ENCODE data around the gene P3H4. TPM values are rescaled to one million over a fixed set of nuclear protein-coding genes. Genes with fewer than 3 reads are reported as not detected.

The P3H4 gene
- total RNA-seq, 1 experiment from 2014 or later = 24.0 TPM

DNA sequence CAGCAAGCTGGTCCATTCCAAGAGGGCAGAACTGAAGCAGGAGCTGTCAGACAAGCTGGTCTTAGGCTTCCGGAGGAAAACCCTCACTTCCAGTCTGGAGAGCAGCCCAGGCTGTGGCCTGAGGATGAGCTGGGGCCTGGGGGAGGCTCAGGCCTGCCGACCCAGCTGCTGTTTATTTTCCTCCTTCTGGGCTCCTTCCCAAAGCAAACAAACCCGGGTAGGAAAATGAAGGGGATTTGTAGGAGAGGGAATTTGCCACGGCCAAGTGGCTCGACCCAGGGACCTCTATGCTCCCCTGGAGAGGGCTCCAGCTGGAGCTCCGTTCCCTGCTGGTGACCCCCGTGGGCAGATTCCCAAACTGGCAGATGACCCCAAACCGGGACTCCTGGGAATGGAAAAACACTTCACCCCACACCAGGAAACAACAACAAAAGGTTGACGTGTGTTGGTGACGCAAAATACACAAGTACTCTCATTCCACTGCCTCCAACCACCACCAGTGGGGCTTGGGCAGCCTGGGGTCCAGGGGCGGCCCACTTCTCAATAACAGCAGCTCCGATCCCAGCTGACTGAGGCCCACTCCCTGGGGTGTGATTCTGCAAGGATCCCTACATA lies 34.1 kb downstream of the P3H4 start:
- H2BK15ac ChIP-seq (ENCODE audit: low read depth, low read length) = no peak overlapping the region
- H3K9me3 ChIP-seq (ENCODE audit: control insufficient read depth, low read depth, low read length) = no peaks in the 10 kb centered on the region
- H2BK12ac ChIP-seq (ENCODE audit: insufficient read length, low read depth, low read length) = no peak overlapping the region
- Mint-ChIP-seq H3K36me3 (ENCODE audit: insufficient read depth in 1 of 3, low read depth in 3 of 3) (peaks cover 5 to 19% (median 19%) of the 10 kb centered on the region in 3 experiments), H3K27me3 (ENCODE audit: low read depth) (no peaks in the 10 kb centered on the region), H3K27ac (peak overlapping the region in 1 of 3 experiments; percentile 18; a peak in 1 of 7 replicates), H3K9me3 (no peaks in the 10 kb centered on the region), H3K4me1 (peaks cover 56 to 65% of the 10 kb centered on the region in 2 experiments), H3K4me3 (no peak overlapping the region)
- no peak overlapping the region for H4K5ac ChIP-seq (ENCODE audit: insufficient read length, low read depth, low read length)
- no peak overlapping the region for H3K4me2 ChIP-seq (ENCODE audit: insufficient read depth, insufficient read length, low read length)
- no peak overlapping the region for H3K4ac ChIP-seq (ENCODE audit: low read depth, low read length)
- H3K14ac ChIP-seq (ENCODE audit: insufficient read depth, low read length) = peak overlapping the region; percentile 50; the same call in 1 of the 2 replicates
- H3K18ac ChIP-seq (ENCODE audit: insufficient read length, low read depth, low read length) = no peak overlapping the region
- H2AFZ ChIP-seq (ENCODE audit: low read length) = no peak overlapping the region
- H4K91ac ChIP-seq (ENCODE audit: insufficient read length, low read depth, low read length) = no peak overlapping the region
- H3K79me1 ChIP-seq (ENCODE audit: insufficient read depth, low read depth, low read length, poor library complexity, severe bottlenecking) = no peaks in the 10 kb centered on the region
- TF ChIP-seq, protein P1, sequence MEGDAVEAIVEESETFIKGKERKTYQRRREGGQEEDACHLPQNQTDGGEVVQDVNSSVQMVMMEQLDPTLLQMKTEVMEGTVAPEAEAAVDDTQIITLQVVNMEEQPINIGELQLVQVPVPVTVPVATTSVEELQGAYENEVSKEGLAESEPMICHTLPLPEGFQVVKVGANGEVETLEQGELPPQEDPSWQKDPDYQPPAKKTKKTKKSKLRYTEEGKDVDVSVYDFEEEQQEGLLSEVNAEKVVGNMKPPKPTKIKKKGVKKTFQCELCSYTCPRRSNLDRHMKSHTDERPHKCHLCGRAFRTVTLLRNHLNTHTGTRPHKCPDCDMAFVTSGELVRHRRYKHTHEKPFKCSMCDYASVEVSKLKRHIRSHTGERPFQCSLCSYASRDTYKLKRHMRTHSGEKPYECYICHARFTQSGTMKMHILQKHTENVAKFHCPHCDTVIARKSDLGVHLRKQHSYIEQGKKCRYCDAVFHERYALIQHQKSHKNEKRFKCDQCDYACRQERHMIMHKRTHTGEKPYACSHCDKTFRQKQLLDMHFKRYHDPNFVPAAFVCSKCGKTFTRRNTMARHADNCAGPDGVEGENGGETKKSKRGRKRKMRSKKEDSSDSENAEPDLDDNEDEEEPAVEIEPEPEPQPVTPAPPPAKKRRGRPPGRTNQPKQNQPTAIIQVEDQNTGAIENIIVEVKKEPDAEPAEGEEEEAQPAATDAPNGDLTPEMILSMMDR (conservative IDR thresholded peaks at IDR 0.05) = no peak
- no peak for DNase-seq
- no peak overlapping the region for H2AK5ac ChIP-seq (ENCODE audit: insufficient read length, low read length)
- H3K9ac ChIP-seq (ENCODE audit: extremely low read depth, insufficient read length, low read length) = no peak overlapping the region
- no peak overlapping the region for H3T11ph ChIP-seq (ENCODE audit: low read length)
- H3K56ac ChIP-seq (ENCODE audit: insufficient read length, low read depth, low read length) = no peak overlapping the region
- no peak overlapping the region for H3K23ac ChIP-seq (ENCODE audit: insufficient read length, low read depth, low read length)
- no peak overlapping the region for H4K8ac ChIP-seq (replicated peaks; ENCODE audit: insufficient read length, low read depth, low read length)
- H2BK20ac ChIP-seq (ENCODE audit: low read depth, low read length, poor library complexity, severe bottlenecking) = no peak overlapping the region
- no peaks in the 10 kb centered on the region for H4K20me1 ChIP-seq (ENCODE audit: control insufficient read depth, insufficient read depth, insufficient read length)
- no peak overlapping the region for H2BK5ac ChIP-seq (ENCODE audit: insufficient read length, low read length)
- H3K27ac ChIP-seq (ENCODE audit: insufficient read length, low read depth, low read length) = no peak overlapping the region
- H3K23me2 ChIP-seq (ENCODE audit: insufficient read length, low read depth, low read length, poor library complexity, severe bottlenecking) = no peaks in the 10 kb centered on the region
- H3K4me1 ChIP-seq (ENCODE audit: insufficient read depth, low read length) = peaks cover 2% of the 10 kb centered on the region; the same call in 1 of the 2 replicates
- WGBS (ENCODE audit: extremely low coverage, insufficient read length, low lambda C conversion rate) = no CpG with 5 or more reads among the region's 12 CpGs
- no peak overlapping the region for H2BK120ac ChIP-seq (ENCODE audit: low read depth, low read length, poor library complexity, severe bottlenecking)
- H3K27me3 ChIP-seq (ENCODE audit: insufficient read depth, low read length) = no peaks in the 10 kb centered on the region
- H3K79me2 ChIP-seq (ENCODE audit: insufficient read depth, low read length) = no peaks in the 10 kb centered on the region; the same call in 1 of the 2 replicates

All from H9 (cell line).